ENCODE results near the gene ATP6V1G3. TPM values are rescaled to one million over a fixed set of nuclear protein-coding genes. Genes with fewer than 3 reads are reported as not detected.

ATP6V1G3 gene
- total RNA-seq, 4 donors from 2014 or later: not detected

DNA sequence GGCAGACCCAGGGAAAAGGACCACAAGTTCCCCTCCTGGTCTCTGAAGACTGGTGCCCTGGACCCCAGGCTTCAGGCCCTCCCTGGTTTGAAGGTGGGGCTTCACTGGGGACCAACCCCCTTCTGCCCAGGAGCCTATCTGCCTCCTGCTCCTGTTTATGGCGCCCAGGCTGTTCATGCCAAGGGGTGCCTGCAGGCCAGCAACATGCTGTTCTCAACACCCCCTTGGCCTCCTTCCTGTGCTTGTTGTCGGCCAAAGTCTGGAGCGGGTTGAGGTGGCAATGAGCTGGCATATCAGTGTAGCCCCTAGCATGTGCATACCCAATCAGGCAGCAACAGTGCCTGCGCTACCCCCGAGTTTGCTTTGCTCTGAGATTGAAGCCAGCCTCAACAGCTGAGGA, 46.3 kb downstream of the ATP6V1G3 start:
- Histone ChIP-seq H3K27me3 (no peaks in the 10 kb centered on the region), H3K4me3 (no peak overlapping the region), H3K9me3 (no peaks in the 10 kb centered on the region), H3K27ac (no peak overlapping the region), H3K36me3 (no peaks in the 10 kb centered on the region), H3K4me1 (no peaks in the 10 kb centered on the region)
- 100% methylated on average over 5 of the region's 5 CpGs for WGBS
- no peak for TF ChIP-seq POLR2A (IDR thresholded peaks at IDR 0.05)
- no peak for TF ChIP-seq POLR2AphosphoS5 (IDR thresholded peaks at IDR 0.05)
- TF ChIP-seq, protein P1, sequence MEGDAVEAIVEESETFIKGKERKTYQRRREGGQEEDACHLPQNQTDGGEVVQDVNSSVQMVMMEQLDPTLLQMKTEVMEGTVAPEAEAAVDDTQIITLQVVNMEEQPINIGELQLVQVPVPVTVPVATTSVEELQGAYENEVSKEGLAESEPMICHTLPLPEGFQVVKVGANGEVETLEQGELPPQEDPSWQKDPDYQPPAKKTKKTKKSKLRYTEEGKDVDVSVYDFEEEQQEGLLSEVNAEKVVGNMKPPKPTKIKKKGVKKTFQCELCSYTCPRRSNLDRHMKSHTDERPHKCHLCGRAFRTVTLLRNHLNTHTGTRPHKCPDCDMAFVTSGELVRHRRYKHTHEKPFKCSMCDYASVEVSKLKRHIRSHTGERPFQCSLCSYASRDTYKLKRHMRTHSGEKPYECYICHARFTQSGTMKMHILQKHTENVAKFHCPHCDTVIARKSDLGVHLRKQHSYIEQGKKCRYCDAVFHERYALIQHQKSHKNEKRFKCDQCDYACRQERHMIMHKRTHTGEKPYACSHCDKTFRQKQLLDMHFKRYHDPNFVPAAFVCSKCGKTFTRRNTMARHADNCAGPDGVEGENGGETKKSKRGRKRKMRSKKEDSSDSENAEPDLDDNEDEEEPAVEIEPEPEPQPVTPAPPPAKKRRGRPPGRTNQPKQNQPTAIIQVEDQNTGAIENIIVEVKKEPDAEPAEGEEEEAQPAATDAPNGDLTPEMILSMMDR (IDR thresholded peaks at IDR 0.05): no peak
- TF ChIP-seq EP300 (IDR thresholded peaks at IDR 0.05): no peak
- DNase-seq (ENCODE audit: low spot score in 2 of 2): no peak

DNA sequence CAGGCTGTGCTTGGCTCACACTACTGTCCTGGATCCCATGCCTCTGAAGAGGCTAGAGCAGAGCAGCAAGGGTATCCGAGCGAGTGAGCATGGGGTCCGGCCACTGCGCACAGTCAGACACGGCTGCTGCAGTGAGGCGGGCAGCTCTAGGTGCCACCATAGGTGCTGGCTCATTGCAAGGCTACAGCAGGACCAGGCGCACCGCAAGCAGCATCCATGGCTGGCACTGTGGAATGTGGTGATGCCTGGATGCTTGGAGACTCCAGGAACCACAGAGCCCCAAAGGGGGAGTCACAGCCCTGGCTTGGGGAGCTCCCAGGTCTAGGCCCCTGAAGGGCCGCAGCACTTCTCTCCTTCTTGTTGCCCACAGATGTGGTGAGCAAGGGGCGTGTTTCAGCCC, 47.2 kb downstream of the ATP6V1G3 start:
- 98% methylated on average over 4 of the region's 10 CpGs for WGBS
- DNase-seq (ENCODE audit: low spot score in 2 of 2): no peak
- H3K9me3 ChIP-seq: no peaks in the 10 kb centered on the region
- no peaks in the 10 kb centered on the region for H3K36me3 ChIP-seq
- H3K27me3 ChIP-seq: no peaks in the 10 kb centered on the region
- TF ChIP-seq POLR2A (IDR thresholded peaks at IDR 0.05): no peak
- TF ChIP-seq EP300 (IDR thresholded peaks at IDR 0.05): no peak
- TF ChIP-seq, protein P1 (IDR thresholded peaks at IDR 0.05): no peak
- no peak for TF ChIP-seq POLR2AphosphoS5 (IDR thresholded peaks at IDR 0.05)
- H3K4me1 ChIP-seq: no peaks in the 10 kb centered on the region
- no peak overlapping the region for H3K4me3 ChIP-seq
- H3K27ac ChIP-seq: no peak overlapping the region

- H3K9me3 ChIP-seq: no peaks in the 10 kb centered on the region
- H3K27ac ChIP-seq: no peak overlapping the region
- TF ChIP-seq EP300 (IDR thresholded peaks at IDR 0.05) (no peak), POLR2A (IDR thresholded peaks at IDR 0.05) (no peak), POLR2AphosphoS5 (IDR thresholded peaks at IDR 0.05) (no peak)
- TF ChIP-seq, protein P1 (IDR thresholded peaks at IDR 0.05): no peak
- H3K27me3 ChIP-seq: no peaks in the 10 kb centered on the region
- no peak overlapping the region for H3K4me3 ChIP-seq
- no peaks in the 10 kb centered on the region for H3K4me1 ChIP-seq
- H3K36me3 ChIP-seq: no peaks in the 10 kb centered on the region
- no peak for DNase-seq (ENCODE audit: low spot score in 2 of 2)
- WGBS: 62% methylated on average over 1 of the region's 1 CpG
These were observed 47.6 kb downstream of the ATP6V1G3 start for GRCh38 chr1:198492872-198493271.

DNA sequence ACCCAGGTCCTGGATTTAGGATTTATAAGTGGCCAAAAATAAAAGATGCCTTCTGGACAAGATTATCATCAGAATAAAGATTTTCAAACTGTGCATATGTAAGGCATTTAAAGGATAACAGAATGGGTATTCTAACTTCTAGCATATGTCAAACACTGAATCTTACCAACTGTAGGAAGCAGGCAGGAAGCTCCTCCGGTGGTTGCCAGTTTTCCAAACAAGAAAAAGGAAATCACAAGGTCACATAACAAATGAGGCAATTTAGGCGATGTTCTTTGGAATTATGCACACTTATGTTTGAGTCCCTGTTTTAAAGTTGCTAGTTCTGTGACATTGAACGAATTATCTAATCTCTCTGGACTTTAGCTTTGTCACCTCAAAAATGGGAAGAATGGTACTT, 48.9 kb downstream of the ATP6V1G3 start:
- TF ChIP-seq POLR2A (IDR thresholded peaks at IDR 0.05) (no peak), EP300 (IDR thresholded peaks at IDR 0.05) (no peak), POLR2AphosphoS5 (IDR thresholded peaks at IDR 0.05) (no peak)
- TF ChIP-seq, protein P1 (IDR thresholded peaks at IDR 0.05): no peak
- Histone ChIP-seq H3K9me3 (no peaks in the 10 kb centered on the region), H3K36me3 (no peaks in the 10 kb centered on the region), H3K27me3 (no peaks in the 10 kb centered on the region), H3K4me1 (no peaks in the 10 kb centered on the region), H3K4me3 (no peak overlapping the region), H3K27ac (no peak overlapping the region)
- no peak for DNase-seq (ENCODE audit: low spot score in 2 of 2)
- WGBS: 69% methylated on average over 3 of the region's 3 CpGs

GRCh38 chr1:198491028-198491427, 49.5 kb downstream of the ATP6V1G3 start:
- WGBS: 67% methylated on average over 6 of the region's 6 CpGs
- no peaks in the 10 kb centered on the region for H3K9me3 ChIP-seq
- H3K27me3 ChIP-seq: no peaks in the 10 kb centered on the region
- no peak for DNase-seq (ENCODE audit: low spot score in 2 of 2)
- no peak overlapping the region for H3K4me3 ChIP-seq
- H3K27ac ChIP-seq: no peak overlapping the region
- no peaks in the 10 kb centered on the region for H3K4me1 ChIP-seq
- TF ChIP-seq POLR2A (IDR thresholded peaks at IDR 0.05) (no peak), EP300 (IDR thresholded peaks at IDR 0.05) (no peak), POLR2AphosphoS5 (IDR thresholded peaks at IDR 0.05) (no peak)
- TF ChIP-seq, protein P1 (IDR thresholded peaks at IDR 0.05): no peak
- no peaks in the 10 kb centered on the region for H3K36me3 ChIP-seq
